K562 (cell line): Measurements from ENCODE around the gene IGFALS. TPM values are rescaled to one million over a fixed set of nuclear protein-coding genes. Genes with fewer than 3 reads are reported as not detected.
A peak's percentile ranks its signal among the peaks of the same experiment; 100 is the strongest.

Source experiments
- ATAC-seq: fragments of 200-7000 bp; cut with Tn5 transposase; 3 replicates; pipeline ENCODE4 v1.9.1; 2020; ENCODE audit warnings: moderate library complexity
- BruUV-seq: library from RNA; stranded (reverse); fragments of 400-500 nt; replicated peaks from 2 replicates; lab custom pipeline; 2021; lab: Mats Ljungman, UMichigan
- CTCF ChIA-PET: fragments of 300-600 bp; formaldehyde crosslinking; extraction: SDS; loops from one replicate; lab custom pipeline; 2021; ENCODE audit warnings: low intra/inter-chr PET ratio; lab: Yijun Ruan, JAX
- POLR2A ChIA-PET: fragments of 300-600, 350-650 bp; sonication (Branson Sonifier 250); formaldehyde crosslinking; extraction: SDS; loops from one replicate; lab custom pipeline; 2021; ENCODE audit warnings: antibody characterized with exemption, inconsistent platforms; lab: Yijun Ruan, JAX
- DNase-seq, 4 experiments: peaks; one replicate each; pipeline versions ENCODE4 v3.0.0 to v3.0.0-alpha.2; 2011 to 2018; ENCODE audit warnings: low spot score in 3 of 4, mixed read lengths in 3 of 4; ENCODE audit errors: extremely low read depth in 1 of 4
- FAIRE-seq: peaks from 2 replicates; lab custom pipeline; 2011; peaks lifted over from hg19 to GRCh38; lab: Jason Lieb, UNC
- H2AFZ ChIP-seq: 2 replicates; pipeline ENCODE4 v1.6.0; 2011; ENCODE audit warnings: low read depth, low read length, control low read depth, inconsistent platforms
- H3K27ac ChIP-seq: fragments of 200-600 bp; 3 replicates; pipeline ENCODE4 v1.8.0; 2011; ENCODE audit warnings: low read depth, mild to moderate bottlenecking, control low read depth, inconsistent platforms, low read length, moderate library complexity, mixed read lengths; ENCODE audit errors: extremely low read depth
- H3K27me3 ChIP-seq, 2 experiments: fragments of 300-600 bp in 1 of 2; 2 replicates in 1 of 2; 3 replicates in 1 of 2; pipeline versions ENCODE4 v1.6.0 to v1.8.0; 2011; ENCODE audit warnings: inconsistent platforms in 2 of 2, low read length in 2 of 2, mild to moderate bottlenecking in 1 of 2, mixed read lengths in 1 of 2, moderate library complexity in 1 of 2; ENCODE audit not compliant: control insufficient read depth in 2 of 2, insufficient read depth in 2 of 2
- H3K36me3 ChIP-seq: fragments of 300-600 bp; 3 replicates; pipeline ENCODE4 v1.8.0; 2011; ENCODE audit warnings: mild to moderate bottlenecking, low read length, inconsistent platforms; ENCODE audit not compliant: control insufficient read depth, insufficient read depth
- H3K4me1 ChIP-seq, 2 experiments: fragments of 200-600 bp in 1 of 2; replicated peaks in 1 of 2; 2 replicates in 1 of 2; 3 replicates in 1 of 2; pipeline versions ENCODE4 v1.5.1 to v1.8.0; 2011; ENCODE audit warnings: inconsistent platforms in 2 of 2, low read length in 2 of 2, mild to moderate bottlenecking in 1 of 2, mixed read lengths in 1 of 2, moderate library complexity in 1 of 2; ENCODE audit not compliant: control insufficient read depth in 2 of 2, insufficient read depth in 2 of 2
- H3K4me2 ChIP-seq: 2 replicates; pipeline ENCODE4 v1.6.1; 2011; ENCODE audit warnings: low read length, control low read depth, inconsistent platforms, mixed read lengths; ENCODE audit not compliant: insufficient read depth
- H3K4me3 ChIP-seq: fragments of 200-600 bp; sonication (generic), shearing (Covaris generic); 2 replicates; pipeline ENCODE4 v1.5.1; 2016; ENCODE audit warnings: control low read depth, inconsistent platforms
- H3K79me2 ChIP-seq: fragments of 200-600 bp; 3 replicates; pipeline ENCODE4 v1.8.0; 2011; ENCODE audit warnings: low read length, inconsistent platforms; ENCODE audit not compliant: control insufficient read depth, insufficient read depth
- H3K9ac ChIP-seq, 2 experiments: 2 replicates each; pipeline versions ENCODE4 v1.6.0 to v1.6.1; 2011; ENCODE audit warnings: low read depth in 2 of 2, low read length in 2 of 2, control low read depth in 1 of 2, inconsistent platforms in 1 of 2, mild to moderate bottlenecking in 1 of 2, mixed read lengths in 1 of 2; ENCODE audit not compliant: insufficient read depth in 1 of 2
- H3K9me1 ChIP-seq: one replicate; pipeline ENCODE4 v1.6.0; 2011; ENCODE audit warnings: inconsistent platforms, mild to moderate bottlenecking, low read length, moderate library complexity; ENCODE audit not compliant: control insufficient read depth, insufficient read depth
- H3K9me3 ChIP-seq: replicated peaks from 2 replicates; pipeline ENCODE4 v1.5.1; 2011; ENCODE audit warnings: low read depth, low read length, inconsistent platforms; ENCODE audit not compliant: control insufficient read depth, insufficient read depth
- H4K20me1 ChIP-seq: replicated peaks from 2 replicates; pipeline ENCODE4 v1.6.1; 2011; ENCODE audit warnings: low read length, inconsistent platforms, mixed read lengths; ENCODE audit not compliant: control insufficient read depth, insufficient read depth
- ATF1 ChIP-seq, 2 experiments: fragments of 450-650 bp in 1 of 2; IDR thresholded peaks; 2 replicates each; pipeline ENCODE4 v1.6.1; 2016; ENCODE audit warnings: missing compliant biosample characterization in 1 of 2, missing genetic modification characterization in 1 of 2
- HNRNPL ChIP-seq: fragments of 200-400 bp; formaldehyde crosslinking; IDR thresholded peaks from 2 replicates; pipeline ENCODE4 v1.6.1; 2017; ENCODE audit warnings: low read depth, mild to moderate bottlenecking, low read length
- MAZ ChIP-seq, 2 experiments: fragments of 450-650 bp in 1 of 2; sonication (generic) in 1 of 2; formaldehyde crosslinking; IDR thresholded peaks in 1 of 2; conservative IDR thresholded peaks in 1 of 2; 2 replicates each; pipeline versions ENCODE4 v1.4.0 to v1.5.0; 2020; ENCODE audit warnings: mild to moderate bottlenecking in 1 of 2, missing genetic modification reagents in 1 of 2
- MEF2D ChIP-seq: conservative IDR thresholded peaks from 2 replicates; pipeline ENCODE4 v1.6.1; 2016; ENCODE audit warnings: low read depth, missing genetic modification characterization, missing compliant biosample characterization
- PPARD ChIP-seq: fragments of 250-450 bp; sonication (Bioruptor Pico); IDR thresholded peaks from 2 replicates; pipeline ENCODE4 v1.8.0; 2022; ENCODE audit warnings: inconsistent platforms, mild to moderate bottlenecking, moderate library complexity
- RBM39 ChIP-seq: fragments of 200-400 bp; formaldehyde crosslinking; optimal IDR thresholded peaks from 2 replicates; pipeline ENCODE3; 2018; ENCODE audit warnings: low read depth, low read length
- SMC3 ChIP-seq: conservative IDR thresholded peaks from 2 replicates; pipeline ENCODE4 v1.6.1; 2011; ENCODE audit warnings: low read depth, low read length, improper control_type of control experiment; ENCODE audit not compliant: insufficient read depth
- ZNF23 ChIP-seq: fragments of 250-450 bp; sonication (Bioruptor Pico); IDR thresholded peaks from 2 replicates; pipeline ENCODE4 v1.4.0; 2020; ENCODE audit warnings: mild to moderate bottlenecking
- ZNF282 ChIP-seq: sonication (generic); formaldehyde crosslinking; IDR thresholded peaks from 2 replicates; pipeline ENCODE4 v1.8.1; 2023; ENCODE audit warnings: missing genetic modification reagents
- ZNF764 ChIP-seq: fragments of 250-450 bp; sonication (Bioruptor Pico); IDR thresholded peaks from 2 replicates; pipeline ENCODE4 v1.4.0; 2020; ENCODE audit warnings: low read depth, mild to moderate bottlenecking, moderate library complexity
- WGBS: fragments of 100-300 bp; shearing (Covaris generic); methylation state at CpG from one replicate; pipeline ENCODE4 v1.1.6; 2016; ENCODE audit warnings: low coverage, mixed read lengths; ENCODE audit not compliant: insufficient coverage; ENCODE audit errors: missing lambda C conversion rate; 5-methylcytosine and 5-hydroxymethylcytosine counted together
- in situ Hi-C: fragments of 300-500 bp; cut with MboI; formaldehyde crosslinking; loops from 4 replicates; pipeline ENCODE4 v1.15.0; 2018; ENCODE audit warnings: inconsistent platforms, mixed read lengths
- intact Hi-C: fragments of 100-400 bp; cut with micrococcal nuclease; formaldehyde crosslinking; loops from 2 replicates; pipeline ENCODE4 v1.14.2; 2022
- polyA plus RNA-seq, 8 experiments: library from polyadenylated mRNA; depleted of rRNA in 4 of 8; stranded (reverse) in 5 of 8; unstranded in 3 of 8; fragments of >200 nt; fragmentation: Nextera tagmentation in 2 of 8; fragmentation: Illumina TruSeq in 1 of 8; extraction: Ambion mirVana in 2 of 8; extraction: Trizol in 1 of 8; gene quantifications; 2 replicates each; pipeline versions ENCODE4 v1.2.1 to v1.2.3, GENCODE V29; 2011 to 2014; ENCODE audit warnings: inconsistent platforms in 1 of 8, missing spikeins in 1 of 8
- total RNA-seq, 7 experiments: library from RNA; depleted of rRNA in 6 of 7; stranded (reverse); fragments of >200 nt in 6 of 7; fragmentation: Illumina TruSeq in 2 of 7; extraction: Trizol in 2 of 7; gene quantifications; 2 replicates each; pipeline versions ENCODE4 v1.2.1 to v1.2.3, GENCODE V29; 2011 to 2021; ENCODE audit warnings: low replicate concordance in 1 of 7

IGFALS gene
- total and polyA plus RNA-seq, 9 of the 15 experiments (the other 6 are each of a cell fraction or from before 2014, with no cell fraction given): not detected

- TF ChIP-seq ZNF23 (CRISPR knock-in tag) (no peak), ZNF764 (CRISPR knock-in tag) (no peak), HNRNPL (no peak), MAZ (CRISPR knock-in tag; conservative IDR thresholded peaks at IDR 0.05 in 1 of 2, IDR thresholded peaks at IDR 0.05 in 1 of 2) (no peak), ZNF282 (CRISPR knock-in tag) (no peak), RBM39 (no peak), PPARD (CRISPR knock-in tag) (no peak)
These were observed 51.8 kb downstream of the IGFALS start (continued) for GRCh38 chr16:1741553-1742165.

GRCh38 chr16:1740781-1741490 is 52.6 kb downstream of the IGFALS start:
- Histone ChIP-seq H4K20me1 (no peaks in the 10 kb centered on the region), H3K79me2 (no peaks in the 10 kb centered on the region), H3K9ac (peak overlapping the region in 1 of 2 experiments; percentile 68; a peak in 1 of 4 replicates), H3K9me1 (no peaks in the 10 kb centered on the region), H3K27me3 (no peaks in the 10 kb centered on the region; a peak in 1 of 5 replicates), H3K27ac (no peak overlapping the region), H2AFZ (no peak overlapping the region), H3K36me3 (peaks cover 18% of the 10 kb centered on the region; the same call in 1 of the 3 replicates), H3K9me3 (peaks cover 22% of the 10 kb centered on the region), H3K4me1 (peaks cover 0 to 50% of the 10 kb centered on the region in 2 experiments; a peak in 2 of 5 replicates), H3K4me2 (no peak overlapping the region), H3K4me3 (no peak overlapping the region)
- DNase-seq (no peak), ATAC-seq (no peak), FAIRE-seq (no peak)
- BruUV-seq: no TSS peak
- in situ Hi-C loops (no loop called here), intact Hi-C loops (no loop called here)
- 95% methylated on average over 23 of the region's 30 CpGs for WGBS
- CTCF ChIA-PET: no interaction called here
- TF ChIP-seq MEF2D (tag): no peak
- TF ChIP-seq ATF1 (CRISPR knock-in tag; IDR thresholded peaks at IDR 0.05): no peak
- TF ChIP-seq ATF1 (tag; IDR thresholded peaks at IDR 0.05): no peak
- TF ChIP-seq ZNF23 (CRISPR knock-in tag): no peak
- TF ChIP-seq SMC3: no peak
- POLR2A ChIA-PET: no interaction called here

Other genes with a start within 250 kb of the IGFALS start
Only the 7 nearest of the 25 such genes appear.
- 65.5 and 75.6 TPM in 2 replicates for gene NME3, start 22.2 kb downstream of the IGFALS start, total RNA-seq (2014; rRNA removed)
- 0.32 and 1.1 TPM in 2 replicates for gene NME3, start 22.2 kb downstream of the IGFALS start, total RNA-seq (2014; rRNA removed; fragmentation: Illumina TruSeq; extraction: Trizol)
- 11.5 and 15.2 TPM in 2 replicates for gene NME3, start 22.2 kb downstream of the IGFALS start, total RNA-seq (2015; rRNA removed; fragmentation: Illumina TruSeq; extraction: Trizol)
- gene NME3, start 22.2 kb downstream of the IGFALS start, total RNA-seq (2021): 57.9 and 66.6 TPM in 2 replicates
- gene NME3, start 22.2 kb downstream of the IGFALS start, polyA plus RNA-seq (2011; rRNA removed): 13.9 and 20.3 TPM in 2 replicates
- 1.1 and 11.5 TPM in 2 replicates for gene NME3, start 22.2 kb downstream of the IGFALS start, polyA plus RNA-seq (2014; fragmentation: Illumina TruSeq; extraction: Trizol)
- 1 to 10 TPM in 1 of 2 experiments, under 1 TPM in 1; 0.68 to 4.2 TPM for gene NME3, start 22.2 kb downstream of the IGFALS start, polyA plus RNA-seq (2014; fragmentation: Nextera tagmentation; extraction: Ambion mirVana)
- 70.3 and 76.3 TPM in 2 replicates for gene NME3, start 22.2 kb downstream of the IGFALS start, polyA plus RNA-seq (2014; rRNA removed)
- 10.6 and 14.7 TPM in 2 replicates for gene EME2, start 20.9 kb downstream of the IGFALS start, total RNA-seq (2014; rRNA removed)
- 1.1 and 1.6 TPM in 2 replicates for gene EME2, start 20.9 kb downstream of the IGFALS start, total RNA-seq (2014; rRNA removed; fragmentation: Illumina TruSeq; extraction: Trizol)
- gene EME2, start 20.9 kb downstream of the IGFALS start, total RNA-seq (2015; rRNA removed; fragmentation: Illumina TruSeq; extraction: Trizol): 5.4 and 6.9 TPM in 2 replicates
- 19.9 and 20.5 TPM in 2 replicates for gene EME2, start 20.9 kb downstream of the IGFALS start, total RNA-seq (2021)
- gene EME2, start 20.9 kb downstream of the IGFALS start, polyA plus RNA-seq (2011; rRNA removed): 3.3 and 6.2 TPM in 2 replicates
- 3.5 and 5.3 TPM in 2 replicates for gene EME2, start 20.9 kb downstream of the IGFALS start, polyA plus RNA-seq (2014; fragmentation: Illumina TruSeq; extraction: Trizol)
- gene EME2, start 20.9 kb downstream of the IGFALS start, polyA plus RNA-seq (2014; fragmentation: Nextera tagmentation; extraction: Ambion mirVana): under 1 TPM; 0.35 to 0.42 TPM
- gene EME2, start 20.9 kb downstream of the IGFALS start, polyA plus RNA-seq (2014; rRNA removed): 17.3 and 19.8 TPM in 2 replicates
- 334 and 370 TPM in 2 replicates for gene MRPS34, start 20.6 kb downstream of the IGFALS start, total RNA-seq (2014; rRNA removed)
- 70.9 and 92.7 TPM in 2 replicates for gene MRPS34, start 20.6 kb downstream of the IGFALS start, total RNA-seq (2014; rRNA removed; fragmentation: Illumina TruSeq; extraction: Trizol)
- 188 and 213 TPM in 2 replicates for gene MRPS34, start 20.6 kb downstream of the IGFALS start, total RNA-seq (2015; rRNA removed; fragmentation: Illumina TruSeq; extraction: Trizol)
- gene MRPS34, start 20.6 kb downstream of the IGFALS start, total RNA-seq (2021): 230 and 244 TPM in 2 replicates
- 92.8 and 97.8 TPM in 2 replicates for gene MRPS34, start 20.6 kb downstream of the IGFALS start, polyA plus RNA-seq (2011; rRNA removed)
- 70.4 and 139 TPM in 2 replicates for gene MRPS34, start 20.6 kb downstream of the IGFALS start, polyA plus RNA-seq (2014; fragmentation: Illumina TruSeq; extraction: Trizol)
- 10 to 100 TPM in 1 of 2 experiments, 1 to 10 TPM in 1; 5.2 to 10.9 TPM for gene MRPS34, start 20.6 kb downstream of the IGFALS start, polyA plus RNA-seq (2014; fragmentation: Nextera tagmentation; extraction: Ambion mirVana)
- gene MRPS34, start 20.6 kb downstream of the IGFALS start, polyA plus RNA-seq (2014; rRNA removed): 252 and 261 TPM in 2 replicates
- 22.9 and 25.2 TPM in 2 replicates for gene SPSB3, start 11.1 kb downstream of the IGFALS start, total RNA-seq (2014; rRNA removed)
- 2.1 and 2.2 TPM in 2 replicates for gene SPSB3, start 11.1 kb downstream of the IGFALS start, total RNA-seq (2014; rRNA removed; fragmentation: Illumina TruSeq; extraction: Trizol)
- 7.1 and 9.5 TPM in 2 replicates for gene SPSB3, start 11.1 kb downstream of the IGFALS start, total RNA-seq (2015; rRNA removed; fragmentation: Illumina TruSeq; extraction: Trizol)
- 20.9 and 22.1 TPM in 2 replicates for gene SPSB3, start 11.1 kb downstream of the IGFALS start, total RNA-seq (2021)
- gene SPSB3, start 11.1 kb downstream of the IGFALS start, polyA plus RNA-seq (2011; rRNA removed): 11.9 and 20.4 TPM in 2 replicates
- gene SPSB3, start 11.1 kb downstream of the IGFALS start, polyA plus RNA-seq (2014; fragmentation: Illumina TruSeq; extraction: Trizol): 3.9 and 10.0 TPM in 2 replicates
- gene SPSB3, start 11.1 kb downstream of the IGFALS start, polyA plus RNA-seq (2014; fragmentation: Nextera tagmentation; extraction: Ambion mirVana): 1 to 10 TPM in 1 of 2 experiments, under 1 TPM in 1; 0.39 to 1.3 TPM
- 29.4 and 37.4 TPM in 2 replicates for gene SPSB3, start 11.1 kb downstream of the IGFALS start, polyA plus RNA-seq (2014; rRNA removed)
- 115 and 140 TPM in 2 replicates for gene NUBP2, start 10.7 kb downstream of the IGFALS start, total RNA-seq (2014; rRNA removed)
- 3.3 and 4.4 TPM in 2 replicates for gene NUBP2, start 10.7 kb downstream of the IGFALS start, total RNA-seq (2014; rRNA removed; fragmentation: Illumina TruSeq; extraction: Trizol)
- 36.1 and 41.8 TPM in 2 replicates for gene NUBP2, start 10.7 kb downstream of the IGFALS start, total RNA-seq (2015; rRNA removed; fragmentation: Illumina TruSeq; extraction: Trizol)
- gene NUBP2, start 10.7 kb downstream of the IGFALS start, total RNA-seq (2021): 84.8 and 95.8 TPM in 2 replicates
- 24.0 and 30.8 TPM in 2 replicates for gene NUBP2, start 10.7 kb downstream of the IGFALS start, polyA plus RNA-seq (2011; rRNA removed)
- gene NUBP2, start 10.7 kb downstream of the IGFALS start, polyA plus RNA-seq (2014; fragmentation: Illumina TruSeq; extraction: Trizol): 11.4 and 42.6 TPM in 2 replicates
- 1 to 10 TPM; 1.8 to 7.7 TPM for gene NUBP2, start 10.7 kb downstream of the IGFALS start, polyA plus RNA-seq (2014; fragmentation: Nextera tagmentation; extraction: Ambion mirVana)
- gene NUBP2, start 10.7 kb downstream of the IGFALS start, polyA plus RNA-seq (2014; rRNA removed): 97.1 and 104 TPM in 2 replicates
- 25.5 and 32.6 TPM in 2 replicates for gene HAGH, start 33.1 kb upstream of the IGFALS start, total RNA-seq (2014; rRNA removed)
- gene HAGH, start 33.1 kb upstream of the IGFALS start, total RNA-seq (2014; rRNA removed; fragmentation: Illumina TruSeq; extraction: Trizol): 5.6 and 7.2 TPM in 2 replicates
- gene HAGH, start 33.1 kb upstream of the IGFALS start, total RNA-seq (2015; rRNA removed; fragmentation: Illumina TruSeq; extraction: Trizol): 11.2 and 13.8 TPM in 2 replicates
- gene HAGH, start 33.1 kb upstream of the IGFALS start, total RNA-seq (2021): 18.9 and 23.5 TPM in 2 replicates
- 16.8 and 23.4 TPM in 2 replicates for gene HAGH, start 33.1 kb upstream of the IGFALS start, polyA plus RNA-seq (2011; rRNA removed)
- 17.6 and 19.6 TPM in 2 replicates for gene HAGH, start 33.1 kb upstream of the IGFALS start, polyA plus RNA-seq (2014; fragmentation: Illumina TruSeq; extraction: Trizol)
- gene HAGH, start 33.1 kb upstream of the IGFALS start, polyA plus RNA-seq (2014; fragmentation: Nextera tagmentation; extraction: Ambion mirVana): under 1 TPM; 0.46 to 0.67 TPM
- gene HAGH, start 33.1 kb upstream of the IGFALS start, polyA plus RNA-seq (2014; rRNA removed): 35.1 and 36.8 TPM in 2 replicates
- gene FAHD1, start 33.5 kb upstream of the IGFALS start, total RNA-seq (2014; rRNA removed): 20.9 and 25.9 TPM in 2 replicates
- 6.8 and 7.1 TPM in 2 replicates for gene FAHD1, start 33.5 kb upstream of the IGFALS start, total RNA-seq (2014; rRNA removed; fragmentation: Illumina TruSeq; extraction: Trizol)
- gene FAHD1, start 33.5 kb upstream of the IGFALS start, total RNA-seq (2015; rRNA removed; fragmentation: Illumina TruSeq; extraction: Trizol): 10.7 and 11.1 TPM in 2 replicates
- gene FAHD1, start 33.5 kb upstream of the IGFALS start, total RNA-seq (2021): 9.6 and 12.1 TPM in 2 replicates
- 8.0 and 11.2 TPM in 2 replicates for gene FAHD1, start 33.5 kb upstream of the IGFALS start, polyA plus RNA-seq (2011; rRNA removed)
- 6.7 and 7.1 TPM in 2 replicates for gene FAHD1, start 33.5 kb upstream of the IGFALS start, polyA plus RNA-seq (2014; fragmentation: Illumina TruSeq; extraction: Trizol)
- 1 to 10 TPM; 2.2 to 3.5 TPM for gene FAHD1, start 33.5 kb upstream of the IGFALS start, polyA plus RNA-seq (2014; fragmentation: Nextera tagmentation; extraction: Ambion mirVana)
- gene FAHD1, start 33.5 kb upstream of the IGFALS start, polyA plus RNA-seq (2014; rRNA removed): 14.3 and 14.8 TPM in 2 replicates